Nephron progenitor cell (in vitro differentiated cells): ENCODE measurements around the gene ANKRD45.
A peak's percentile ranks its signal among the peaks of the same experiment; 100 is the strongest.
"Not testable (repeated sequence)": the region's sequence is repeated elsewhere in the genome, so short reads cannot be mapped to it uniquely, and the experiment has no call there.

Experiments used
- DNase-seq: peaks from one replicate; pipeline ENCODE4 v3.0.0; 2021
- H3K27ac Mint-ChIP-seq: 2 replicates; pipeline ENCODE4 v1.8.0; 2021; ENCODE audit warnings: mild to moderate bottlenecking, moderate library complexity, mixed read lengths
- H3K27me3 Mint-ChIP-seq: 2 replicates; pipeline ENCODE4 v1.8.0; 2021; ENCODE audit warnings: mild to moderate bottlenecking, low read depth, mixed read lengths; ENCODE audit not compliant: poor library complexity
- H3K36me3 Mint-ChIP-seq: 2 replicates; pipeline ENCODE4 v1.8.0; 2021; ENCODE audit warnings: low read depth, mixed read lengths
- H3K4me1 Mint-ChIP-seq: 2 replicates; pipeline ENCODE4 v1.8.0; 2021; ENCODE audit warnings: mixed read lengths
- H3K4me3 Mint-ChIP-seq: 2 replicates; pipeline ENCODE4 v1.8.0; 2021; ENCODE audit warnings: mild to moderate bottlenecking, moderate library complexity, mixed read lengths
- H3K9me3 Mint-ChIP-seq: 2 replicates; pipeline ENCODE4 v1.8.0; 2021; ENCODE audit warnings: mild to moderate bottlenecking, moderate library complexity, mixed read lengths
- TF ChIP-seq, protein P1 (sequence below): fragments of 200-600 bp; sonication (generic); IDR thresholded peaks from 2 replicates; pipeline ENCODE4 v1.5.0; 2021; ENCODE audit warnings: antibody characterized with exemption

The ANKRD45 gene

DNA sequence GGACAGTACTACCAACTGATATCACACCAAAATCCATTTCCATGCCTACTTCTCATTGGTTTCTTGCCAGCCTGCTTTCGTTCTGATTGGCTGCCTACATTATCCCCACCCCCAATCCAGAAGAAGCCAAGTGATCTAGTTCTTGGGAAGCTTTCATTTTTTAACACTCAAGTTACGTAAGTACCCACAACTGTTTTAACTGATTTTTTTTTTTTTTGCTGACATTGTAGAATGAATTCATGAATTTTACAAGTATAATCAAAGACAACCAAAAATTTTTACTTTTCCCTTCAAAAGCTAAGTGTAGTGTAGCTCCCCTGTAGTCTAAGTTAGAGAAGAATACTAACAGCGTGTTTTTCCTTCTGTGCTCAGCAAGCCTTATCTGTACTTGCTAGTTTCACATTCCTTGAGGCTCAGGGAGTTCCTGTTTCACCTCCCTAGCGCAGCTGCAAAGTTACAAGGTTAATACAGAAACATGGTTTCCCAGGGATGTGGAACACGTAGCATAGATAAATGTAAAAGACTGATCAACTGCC, 66.5 kb downstream of the ANKRD45 start, which contains the start of gene SLC9C2:
Gene SLC9C2, minus strand, starts transcription at position 17 of the 536 bp plus-strand sequence. CDS start 1,296 bp downstream, outside the sequence.
- peak within 1 kb of the TSS; percentile 47 for H3K27ac Mint-ChIP-seq
- DNase-seq, result no peak
- no peak within 1 kb of the TSS for H3K4me3 Mint-ChIP-seq
- no peaks in the 10 kb centered on the region for H3K9me3 Mint-ChIP-seq
- TF ChIP-seq, protein P1, sequence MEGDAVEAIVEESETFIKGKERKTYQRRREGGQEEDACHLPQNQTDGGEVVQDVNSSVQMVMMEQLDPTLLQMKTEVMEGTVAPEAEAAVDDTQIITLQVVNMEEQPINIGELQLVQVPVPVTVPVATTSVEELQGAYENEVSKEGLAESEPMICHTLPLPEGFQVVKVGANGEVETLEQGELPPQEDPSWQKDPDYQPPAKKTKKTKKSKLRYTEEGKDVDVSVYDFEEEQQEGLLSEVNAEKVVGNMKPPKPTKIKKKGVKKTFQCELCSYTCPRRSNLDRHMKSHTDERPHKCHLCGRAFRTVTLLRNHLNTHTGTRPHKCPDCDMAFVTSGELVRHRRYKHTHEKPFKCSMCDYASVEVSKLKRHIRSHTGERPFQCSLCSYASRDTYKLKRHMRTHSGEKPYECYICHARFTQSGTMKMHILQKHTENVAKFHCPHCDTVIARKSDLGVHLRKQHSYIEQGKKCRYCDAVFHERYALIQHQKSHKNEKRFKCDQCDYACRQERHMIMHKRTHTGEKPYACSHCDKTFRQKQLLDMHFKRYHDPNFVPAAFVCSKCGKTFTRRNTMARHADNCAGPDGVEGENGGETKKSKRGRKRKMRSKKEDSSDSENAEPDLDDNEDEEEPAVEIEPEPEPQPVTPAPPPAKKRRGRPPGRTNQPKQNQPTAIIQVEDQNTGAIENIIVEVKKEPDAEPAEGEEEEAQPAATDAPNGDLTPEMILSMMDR, result no peak
- no peaks in the 10 kb centered on the region for H3K4me1 Mint-ChIP-seq
- H3K36me3 Mint-ChIP-seq, result no peaks in the 10 kb centered on the region
- no peaks in the 10 kb centered on the region for H3K27me3 Mint-ChIP-seq

DNA sequence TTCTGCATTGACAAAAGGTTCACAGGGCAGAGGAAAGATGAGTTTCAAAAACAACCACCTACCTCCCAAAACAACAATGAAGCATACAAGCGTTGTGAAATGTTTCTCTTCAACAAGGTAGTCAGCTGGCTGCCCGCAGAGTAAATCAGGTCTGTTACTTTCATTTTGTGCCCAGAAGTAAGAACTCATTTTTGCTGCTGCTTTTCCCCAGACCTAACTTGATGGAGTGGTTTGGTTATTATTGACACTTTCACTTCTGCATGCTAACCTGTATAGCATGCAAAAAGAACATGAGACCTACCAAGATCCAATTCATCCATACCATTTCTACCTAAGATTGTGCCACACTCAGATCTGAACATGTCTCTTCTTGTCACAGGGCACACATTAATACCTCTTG, 68.1 kb downstream of the ANKRD45 start:
- TF ChIP-seq, protein P1, result no peak

DNA sequence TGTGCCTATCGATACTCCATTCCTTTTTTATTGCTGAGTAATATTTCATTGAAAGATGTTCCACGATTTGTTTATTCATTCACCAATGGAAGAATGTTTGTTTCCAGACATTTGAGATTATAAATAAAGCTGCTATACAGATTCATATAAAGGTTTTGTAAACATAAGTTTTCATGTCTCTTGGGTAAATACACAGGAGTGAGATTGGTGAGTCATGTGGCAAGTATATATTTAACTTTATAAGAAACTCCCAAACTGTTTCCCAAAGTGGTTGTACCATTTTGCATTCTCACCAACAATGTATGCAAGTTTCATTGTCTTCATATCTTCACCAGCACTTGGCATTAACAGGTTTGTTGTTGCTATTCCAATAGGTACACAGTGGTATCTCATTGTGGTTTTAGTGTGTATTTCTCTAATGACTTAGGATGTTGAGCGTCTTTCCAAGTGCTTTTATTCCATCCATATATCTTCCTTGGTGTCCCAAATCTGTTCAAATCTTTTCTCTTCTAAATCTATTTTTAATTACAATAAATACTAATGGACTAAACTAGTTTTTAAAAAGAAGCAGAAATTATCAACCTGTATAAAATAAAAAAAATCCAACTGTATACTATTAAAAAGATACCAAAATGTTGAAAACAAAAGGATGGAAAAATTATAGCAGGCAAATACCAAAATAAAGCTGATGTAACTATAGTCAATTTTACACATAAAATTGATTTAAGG, 73.4 kb downstream of the ANKRD45 start:
- Mint-ChIP-seq H3K9me3 (no peaks in the 10 kb centered on the region), H3K4me3 (no peak overlapping the region), H3K27ac (no peak overlapping the region), H3K4me1 (no peaks in the 10 kb centered on the region), H3K36me3 (no peaks in the 10 kb centered on the region), H3K27me3 (no peaks in the 10 kb centered on the region)
- TF ChIP-seq, protein P1, result no peak
- DNase-seq, result no peak

More for the DNA sequence above, 68.1 kb downstream of the ANKRD45 start:
- Mint-ChIP-seq H3K27me3 (no peaks in the 10 kb centered on the region), H3K36me3 (no peaks in the 10 kb centered on the region), H3K4me1 (no peaks in the 10 kb centered on the region), H3K27ac (no peak overlapping the region), H3K4me3 (no peak overlapping the region), H3K9me3 (no peaks in the 10 kb centered on the region)
- no peak for DNase-seq

DNA sequence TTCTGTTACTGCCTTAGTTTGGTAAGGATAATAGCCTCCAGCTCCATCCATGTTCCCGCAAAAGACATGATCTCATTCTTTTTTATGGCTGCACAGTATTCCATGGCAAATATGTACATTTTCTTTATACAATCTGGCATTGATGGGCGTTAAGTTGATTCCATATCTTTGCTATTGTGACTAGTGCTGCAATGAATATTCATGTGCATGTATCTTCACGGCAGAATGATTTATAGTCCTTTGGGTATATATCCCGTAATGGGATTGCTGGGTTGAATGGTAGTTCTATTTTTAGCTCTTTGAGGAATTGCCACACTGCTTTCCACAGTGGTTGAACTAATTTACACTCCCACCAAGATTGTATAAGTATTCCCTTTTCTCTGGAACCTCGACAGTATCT, 78.5 kb downstream of the ANKRD45 start:
- H3K36me3 Mint-ChIP-seq, H3K4me3 Mint-ChIP-seq, DNase-seq, H3K27ac Mint-ChIP-seq, H3K4me1 Mint-ChIP-seq, H3K9me3 Mint-ChIP-seq, H3K27me3 Mint-ChIP-seq: not testable (repeated sequence)

DNA sequence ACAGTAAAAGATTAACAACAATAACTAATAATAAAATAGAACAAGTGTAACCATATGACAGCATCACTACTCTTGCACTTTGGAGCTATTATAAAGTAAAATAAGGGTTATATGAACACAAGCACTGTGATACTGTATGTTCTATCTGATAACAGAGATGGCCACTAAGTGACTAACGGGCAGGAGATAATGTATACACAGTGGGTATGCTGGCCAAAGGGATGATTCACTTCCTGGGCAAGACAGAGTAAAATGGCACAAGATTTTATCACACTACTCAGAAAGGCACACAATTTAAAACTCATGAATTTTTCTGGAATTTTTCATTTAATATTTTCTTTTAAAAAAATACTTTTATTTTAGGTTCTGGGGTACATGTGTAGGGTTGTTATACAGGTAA, 79.1 kb downstream of the ANKRD45 start:
- TF ChIP-seq, protein P1, result no peak
- H3K27me3 Mint-ChIP-seq, result peaks cover 4% of the 10 kb centered on the region
- H3K4me1 Mint-ChIP-seq, result no peaks in the 10 kb centered on the region
- H3K9me3 Mint-ChIP-seq, result no peaks in the 10 kb centered on the region
- no peak overlapping the region for H3K27ac Mint-ChIP-seq
- H3K36me3 Mint-ChIP-seq, result no peaks in the 10 kb centered on the region
- DNase-seq, result no peak
- H3K4me3 Mint-ChIP-seq, result no peak overlapping the region

DNA sequence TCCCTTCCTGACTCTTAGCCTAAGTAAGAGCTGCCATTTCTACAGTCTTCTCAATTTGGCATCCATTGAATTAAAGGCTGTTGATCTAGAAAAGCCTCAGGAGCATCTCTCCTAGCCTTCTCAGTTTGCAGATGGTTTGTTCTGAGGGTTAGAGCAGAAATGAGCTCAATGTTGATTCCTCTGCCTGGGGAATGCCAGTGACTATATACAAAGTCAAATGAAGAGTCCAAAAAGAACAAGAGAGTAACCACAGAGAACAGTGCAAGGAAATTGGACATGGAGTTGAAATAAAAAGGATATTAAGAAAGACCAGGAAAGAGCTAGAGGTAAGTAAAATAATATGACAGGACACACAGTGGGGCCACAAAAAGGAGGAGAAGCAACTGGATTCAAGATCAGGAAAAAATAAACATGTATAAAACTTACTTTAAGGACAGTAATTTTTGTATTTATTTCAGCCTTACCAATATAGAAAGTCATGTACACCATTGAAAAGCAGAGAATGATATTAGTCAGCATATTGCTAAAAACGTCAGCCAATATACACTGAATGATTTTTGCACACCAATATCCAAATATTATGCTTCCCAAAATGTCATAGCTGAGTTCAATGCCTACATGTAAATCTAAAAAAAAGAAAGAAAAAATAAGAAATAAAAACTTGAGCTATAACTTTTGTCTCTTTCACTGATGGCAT, 88.1 kb downstream of the ANKRD45 start:
- Mint-ChIP-seq H3K36me3 (no peaks in the 10 kb centered on the region), H3K4me1 (no peaks in the 10 kb centered on the region), H3K9me3 (no peaks in the 10 kb centered on the region), H3K27me3 (peaks cover 4% of the 10 kb centered on the region), H3K27ac (no peak overlapping the region), H3K4me3 (no peak overlapping the region)
- TF ChIP-seq, protein P1, result no peak
- DNase-seq, result no peak
